ENCODE results near the gene ZNF710. TPM values are rescaled to one million over a fixed set of nuclear protein-coding genes. Genes with fewer than 3 reads are reported as not detected.

The ZNF710 gene
- total RNA-seq, 1 experiment from 2014 or later: 40.7 TPM

DNA sequence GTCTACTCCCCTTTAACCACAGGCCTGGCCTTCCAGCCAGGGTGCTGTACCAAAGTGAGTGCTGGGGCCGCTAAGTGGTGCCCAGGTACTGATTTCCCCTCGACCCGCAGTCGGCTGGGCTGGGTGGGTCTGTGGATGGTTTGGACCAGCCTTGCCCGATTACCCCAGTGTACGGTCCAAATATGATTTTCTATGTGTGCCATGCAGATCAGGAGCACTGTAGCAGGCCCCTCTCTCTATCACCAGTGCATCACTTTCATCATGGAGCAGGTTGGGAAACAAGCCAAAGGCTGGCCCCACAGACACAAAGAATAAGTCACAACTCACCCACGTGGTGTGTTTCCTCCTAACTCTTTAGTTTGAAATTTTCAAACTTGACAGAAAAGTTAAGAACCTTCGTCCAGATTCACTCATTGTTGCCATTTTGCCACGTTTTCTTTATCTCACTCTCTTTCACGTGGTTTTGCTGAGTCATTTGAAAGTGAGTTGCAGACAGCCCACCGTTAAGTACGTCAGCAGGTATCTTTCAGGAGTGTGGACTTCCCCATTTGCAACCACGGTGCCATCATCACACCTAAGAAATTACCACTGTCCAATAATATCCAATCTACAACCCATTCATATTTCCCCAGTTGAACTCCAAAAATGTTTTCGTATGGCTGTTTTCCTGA, 37.0 kb downstream of the ZNF710 start:
- Mint-ChIP-seq H3K9me3 (no peaks in the 10 kb centered on the region), H3K27ac (peak overlapping the region in 2 of 3 experiments; percentile 1 to 15; a peak in 4 of 7 replicates), H3K4me3 (no peak overlapping the region), H3K36me3 (ENCODE audit: insufficient read depth in 1 of 3, low read depth in 3 of 3) (no peaks in the 10 kb centered on the region), H3K4me1 (peaks cover 53 to 65% of the 10 kb centered on the region in 2 experiments), H3K27me3 (ENCODE audit: low read depth) (no peaks in the 10 kb centered on the region; the same call in 1 of the 2 replicates)
- Histone ChIP-seq H3K56ac (ENCODE audit: insufficient read length, low read depth, low read length) (no peak overlapping the region), H4K20me1 (ENCODE audit: control insufficient read depth, insufficient read depth, insufficient read length) (no peaks in the 10 kb centered on the region), H3K4me2 (ENCODE audit: insufficient read depth, insufficient read length, low read length) (no peak overlapping the region), H2BK120ac (ENCODE audit: low read depth, low read length, poor library complexity, severe bottlenecking) (no peak overlapping the region), H3K9me3 (ENCODE audit: control insufficient read depth, low read depth, low read length) (no peaks in the 10 kb centered on the region), H3K18ac (ENCODE audit: insufficient read length, low read depth, low read length) (no peak overlapping the region), H3K9ac (ENCODE audit: extremely low read depth, insufficient read length, low read length) (no peak overlapping the region), H4K91ac (ENCODE audit: insufficient read length, low read depth, low read length) (no peak overlapping the region), H4K5ac (ENCODE audit: insufficient read length, low read depth, low read length) (no peak overlapping the region), H2AK5ac (ENCODE audit: insufficient read length, low read length) (no peak overlapping the region), H3K79me2 (ENCODE audit: insufficient read depth, low read length) (0 out of 2 replicates have a peak, but pooled peaks cover 2% of the 10 kb centered on the region), H3K23me2 (ENCODE audit: insufficient read length, low read depth, low read length, poor library complexity, severe bottlenecking) (no peaks in the 10 kb centered on the region), H3K27ac (ENCODE audit: insufficient read length, low read depth, low read length) (no peak overlapping the region), H3K4me1 (ENCODE audit: insufficient read depth, low read length) (peaks cover 11% of the 10 kb centered on the region; the same call in 1 of the 2 replicates), H2BK5ac (ENCODE audit: insufficient read length, low read length) (no peak overlapping the region), H3K23ac (ENCODE audit: insufficient read length, low read depth, low read length) (no peak overlapping the region), H2BK20ac (ENCODE audit: low read depth, low read length, poor library complexity, severe bottlenecking) (no peak overlapping the region), H2BK15ac (ENCODE audit: low read depth, low read length) (no peak overlapping the region), H2AFZ (ENCODE audit: low read length) (no peak overlapping the region), H3K79me1 (ENCODE audit: insufficient read depth, low read depth, low read length, poor library complexity, severe bottlenecking) (no peaks in the 10 kb centered on the region), H3K27me3 (ENCODE audit: insufficient read depth, low read length) (no peaks in the 10 kb centered on the region), H3T11ph (ENCODE audit: low read length) (no peak overlapping the region), H3K4ac (ENCODE audit: low read depth, low read length) (no peak overlapping the region), H3K14ac (ENCODE audit: insufficient read depth, low read length) (no peak overlapping the region), H4K8ac (replicated peaks; ENCODE audit: insufficient read length, low read depth, low read length) (no peak overlapping the region), H2BK12ac (ENCODE audit: insufficient read length, low read depth, low read length) (no peak overlapping the region)
- no peak for DNase-seq
- 100% methylated on average over 1 of the region's 14 CpGs for WGBS (ENCODE audit: extremely low coverage, insufficient read length, low lambda C conversion rate)
- no peak for TF ChIP-seq CTCF (conservative IDR thresholded peaks at IDR 0.05)
